HG02973 (cell line): Measurements from ENCODE around the gene DEFB119.
"Not testable (repeated sequence)": the region's sequence is repeated elsewhere in the genome, so short reads cannot be mapped to it uniquely, and the experiment has no call there.

ENCODE experiments used
- ATAC-seq: cut with Tn5 transposase; IDR thresholded peaks from one replicate; pipeline ENCODE4 v1.9.1; 2021; ENCODE audit warnings: moderate library complexity; ENCODE audit not compliant: unreplicated experiment

DEFB119 gene

GRCh38 chr20:31390490-31390889 lies at the start of gene DEFB119:
TSS of gene DEFB119 (minus strand) at chr20:31390590. CDS start at chr20:31390483, 107 bp downstream.
- no peak for ATAC-seq

- no peak for ATAC-seq
These were observed 40.3 kb upstream of the DEFB119 start for GRCh38 chr20:31430568-31431115.

- not testable (repeated sequence) for ATAC-seq
These were observed 37.2 kb upstream of the DEFB119 start for GRCh38 chr20:31427576-31427975.

GRCh38 chr20:31426891-31427551 lies 36.6 kb upstream of the DEFB119 start:
- not testable (repeated sequence) for ATAC-seq

GRCh38 chr20:31425797-31426196 lies 35.4 kb upstream of the DEFB119 start:
- no peak for ATAC-seq

GRCh38 chr20:31418307-31418706 lies 27.9 kb upstream of the DEFB119 start:
- no peak for ATAC-seq

- no peak for ATAC-seq
These were observed 25.3 kb upstream of the DEFB119 start for GRCh38 chr20:31415653-31416052.

GRCh38 chr20:31414381-31414780 lies 24.0 kb upstream of the DEFB119 start:
- ATAC-seq: no peak

GRCh38 chr20:31410011-31410410 lies 19.6 kb upstream of the DEFB119 start:
- ATAC-seq: no peak

GRCh38 chr20:31406115-31406514 lies 15.7 kb upstream of the DEFB119 start, which contains the start of gene DEFB121:
TSS of gene DEFB121 (minus strand) at chr20:31406215. CDS start at chr20:31406152, 63 bp downstream.
- no peak for ATAC-seq

- ATAC-seq: no peak
These were observed 13.5 kb upstream of the DEFB119 start for GRCh38 chr20:31403886-31404285.

- ATAC-seq: no peak
These were observed 4.5 kb upstream of the DEFB119 start for GRCh38 chr20:31394900-31395299.

GRCh38 chr20:31392836-31393235 lies 2.4 kb upstream of the DEFB119 start:
- ATAC-seq: no peak

- no peak for ATAC-seq
These were observed 16.0 kb downstream of the DEFB119 start for GRCh38 chr20:31374346-31374745.

- ATAC-seq: no peak
These were observed 22.1 kb downstream of the DEFB119 start, which contains the start of gene DEFB118 for GRCh38 chr20:31368301-31368700. TSS of gene DEFB118 (plus strand) at chr20:31368601. CDS start at chr20:31368651, 50 bp downstream.

GRCh38 chr20:31364272-31364671 lies 26.1 kb downstream of the DEFB119 start:
- not testable (repeated sequence) for ATAC-seq

- no peak for ATAC-seq
These were observed 27.1 kb downstream of the DEFB119 start for GRCh38 chr20:31363295-31363694.

GRCh38 chr20:31355981-31356380 lies 34.4 kb downstream of the DEFB119 start:
- no peak for ATAC-seq

- ATAC-seq: no peak
These were observed 48.9 kb downstream of the DEFB119 start for GRCh38 chr20:31341470-31341869.

- ATAC-seq: no peak
These were observed 59.5 kb downstream of the DEFB119 start for GRCh38 chr20:31330893-31331292.
